CD4-positive, alpha-beta T cell treated with Interleukin-4 for 1 hour (primary cell): ENCODE data around the gene AHSA1.
"Not testable (repeated sequence)": the region's sequence is repeated elsewhere in the genome, so short reads cannot be mapped to it uniquely, and the experiment has no call there.

Experiments
- DNase-seq, 2 donors: peaks; one replicate each; pipeline ENCODE4 v3.0.0-alpha.2; 2020 to 2022

The AHSA1 gene

GRCh38 chr14:77457522-77458248 is at the start of gene AHSA1, which contains the start of gene VIPAS39:
Gene AHSA1, plus strand, starts transcription at chr14:77458093. Its CDS starts 97 bp downstream, at chr14:77458190.
Gene VIPAS39, minus strand, starts transcription at chr14:77457601. Its CDS starts 3,499 bp downstream, at chr14:77454102.
- peak; percentile 97 for DNase-seq

- no peak for DNase-seq
These were observed 48.8 kb upstream of the AHSA1 start for GRCh38 chr14:77409131-77409533.

DNA sequence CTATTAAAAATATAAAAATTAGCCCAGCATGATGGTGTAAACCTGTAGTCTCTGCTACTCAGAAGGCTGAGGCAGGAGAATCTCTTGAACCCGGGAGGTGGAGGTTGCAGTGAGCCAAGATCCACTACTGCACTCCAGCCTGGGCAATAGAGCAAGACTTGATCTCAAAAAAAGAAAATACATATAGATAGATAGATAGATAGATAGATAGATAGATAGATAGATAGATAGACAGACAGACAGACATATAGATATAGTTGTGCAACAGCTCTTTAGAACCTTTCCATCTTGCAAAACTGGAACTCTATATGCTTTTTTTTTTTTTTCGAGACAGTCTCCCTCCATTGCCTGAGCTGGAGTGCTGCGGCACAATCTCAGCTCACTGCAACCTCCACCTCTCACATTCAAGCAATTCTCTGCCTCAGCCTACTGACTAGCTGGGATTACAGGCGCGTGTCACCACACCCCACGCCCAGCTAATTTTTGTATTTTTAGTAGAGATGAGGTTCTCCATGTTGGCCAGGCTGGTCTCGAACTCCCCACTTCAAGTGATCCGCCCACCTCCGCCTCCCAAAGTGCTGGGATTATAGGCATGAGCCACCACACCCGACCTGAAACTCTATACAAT is 42.4 kb upstream of the AHSA1 start:
- DNase-seq = not testable (repeated sequence)

DNA sequence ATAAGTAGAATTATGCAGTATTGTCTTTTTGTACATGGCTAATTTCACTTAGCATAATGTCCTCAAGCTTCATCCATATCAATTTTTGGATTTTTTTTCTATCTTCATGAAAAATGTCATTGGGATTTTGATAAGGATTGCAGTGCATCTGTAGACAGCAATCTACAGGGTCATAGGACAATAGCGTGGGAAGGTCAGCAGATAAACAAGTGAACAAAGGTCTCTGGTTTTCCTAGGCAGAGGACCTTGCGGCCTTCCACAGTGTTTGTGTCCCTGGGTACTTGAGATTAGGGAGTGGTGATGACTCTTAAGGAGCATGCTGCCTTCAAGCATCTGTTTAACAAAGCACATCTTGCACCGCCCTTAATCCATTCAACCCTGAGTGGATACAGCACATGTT is 41.8 kb upstream of the AHSA1 start:
- not testable (repeated sequence) for DNase-seq

DNA sequence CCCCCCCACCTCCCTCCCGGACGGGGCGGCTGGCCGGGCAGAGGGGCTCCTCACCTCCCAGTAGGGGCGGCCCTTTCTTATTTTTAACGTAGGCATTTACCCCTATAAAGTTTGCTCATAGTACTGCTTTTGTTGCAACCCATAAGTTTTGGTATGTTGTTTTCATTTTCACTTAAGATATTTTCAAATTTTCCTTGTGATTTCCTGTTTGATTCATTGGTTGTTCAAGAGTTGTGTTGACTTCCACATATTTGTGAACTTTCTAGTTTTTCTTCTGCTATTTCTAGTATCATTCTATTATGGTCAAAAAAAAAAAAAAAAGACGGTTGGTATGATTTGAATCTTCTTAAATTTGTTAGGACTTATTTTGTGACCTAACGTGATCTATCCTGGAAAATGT is 41.1 kb upstream of the AHSA1 start:
- no peak for DNase-seq

DNA sequence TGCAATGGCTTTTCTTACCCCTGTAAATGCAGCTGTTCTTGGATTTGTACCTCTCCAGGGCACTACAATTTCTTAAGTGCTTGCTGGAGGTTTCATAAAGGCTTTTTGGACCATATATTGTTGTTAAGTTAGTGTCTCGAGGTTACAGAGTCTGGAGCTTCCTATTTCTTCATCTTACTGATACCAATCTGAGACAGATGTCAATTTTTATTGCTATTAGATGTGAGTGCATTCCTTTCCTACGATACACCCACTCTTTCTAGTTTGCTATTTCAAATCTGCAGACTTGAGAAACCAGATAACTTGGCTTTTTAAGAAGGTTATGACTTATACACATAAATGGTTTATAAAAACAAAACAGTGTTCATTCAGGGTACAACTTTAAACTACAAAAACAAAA is 36.7 kb upstream of the AHSA1 start:
- DNase-seq = no peak

GRCh38 chr14:77423423-77423822 is 34.5 kb upstream of the AHSA1 start, which contains the start of gene NOXRED1:
Gene NOXRED1, minus strand, starts transcription at chr14:77423523. Its CDS starts 634 bp downstream, at chr14:77422889.
- DNase-seq = no peak

DNA sequence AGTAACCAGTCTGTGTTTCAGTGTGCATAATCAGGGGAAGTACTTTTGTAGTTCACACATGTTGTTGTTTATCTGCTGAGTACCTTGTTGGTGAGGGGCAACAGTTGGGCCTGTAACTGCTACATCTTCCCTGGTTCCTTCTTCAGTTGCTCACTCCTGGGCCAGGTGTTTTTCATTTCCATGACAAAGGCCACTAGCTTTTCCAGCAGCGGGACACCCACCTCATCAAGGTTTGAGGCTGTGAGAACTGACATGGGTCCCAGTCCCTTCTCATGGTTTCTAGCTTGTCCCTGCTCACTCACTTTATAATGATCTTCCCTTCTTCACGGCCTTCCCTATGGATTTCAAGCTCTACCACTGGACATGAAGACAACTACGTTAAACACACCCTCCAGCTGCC is 33.0 kb upstream of the AHSA1 start:
- no peak for DNase-seq

GRCh38 chr14:77426396-77426795 is 31.5 kb upstream of the AHSA1 start:
- no peak for DNase-seq

GRCh38 chr14:77436042-77436441 is 21.9 kb upstream of the AHSA1 start:
- DNase-seq = no peak

DNA sequence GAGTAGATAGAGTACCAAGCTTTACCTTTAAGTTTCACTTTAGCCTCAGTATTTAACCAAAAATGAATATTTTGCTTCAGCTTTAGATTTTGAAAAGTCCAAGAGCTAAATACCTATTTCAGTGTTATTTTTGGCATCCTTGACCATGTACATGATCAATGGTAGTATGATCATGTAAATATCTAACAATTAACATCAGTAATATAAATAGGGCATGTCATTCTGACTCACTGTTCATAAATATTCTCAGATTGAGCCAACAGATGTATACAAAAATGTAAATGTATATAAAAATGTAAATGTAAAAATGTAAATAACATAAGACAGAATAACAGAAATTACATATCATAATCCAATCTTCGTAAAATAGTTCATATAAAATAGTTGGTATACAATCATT is 19.3 kb upstream of the AHSA1 start:
- no peak for DNase-seq

- no peak for DNase-seq
These were observed 18.0 kb upstream of the AHSA1 start for GRCh38 chr14:77439861-77440260.

GRCh38 chr14:77442196-77442595 is 15.7 kb upstream of the AHSA1 start:
- no peak for DNase-seq

GRCh38 chr14:77455966-77456640 is 1.8 kb upstream of the AHSA1 start:
- no peak for DNase-seq

- no peak for DNase-seq
These were observed 775 bp upstream of the AHSA1 start for GRCh38 chr14:77457115-77457521.

GRCh38 chr14:77458249-77458950 is 507 bp downstream of the AHSA1 start:
- DNase-seq = peak; percentile 19 to 31

DNA sequence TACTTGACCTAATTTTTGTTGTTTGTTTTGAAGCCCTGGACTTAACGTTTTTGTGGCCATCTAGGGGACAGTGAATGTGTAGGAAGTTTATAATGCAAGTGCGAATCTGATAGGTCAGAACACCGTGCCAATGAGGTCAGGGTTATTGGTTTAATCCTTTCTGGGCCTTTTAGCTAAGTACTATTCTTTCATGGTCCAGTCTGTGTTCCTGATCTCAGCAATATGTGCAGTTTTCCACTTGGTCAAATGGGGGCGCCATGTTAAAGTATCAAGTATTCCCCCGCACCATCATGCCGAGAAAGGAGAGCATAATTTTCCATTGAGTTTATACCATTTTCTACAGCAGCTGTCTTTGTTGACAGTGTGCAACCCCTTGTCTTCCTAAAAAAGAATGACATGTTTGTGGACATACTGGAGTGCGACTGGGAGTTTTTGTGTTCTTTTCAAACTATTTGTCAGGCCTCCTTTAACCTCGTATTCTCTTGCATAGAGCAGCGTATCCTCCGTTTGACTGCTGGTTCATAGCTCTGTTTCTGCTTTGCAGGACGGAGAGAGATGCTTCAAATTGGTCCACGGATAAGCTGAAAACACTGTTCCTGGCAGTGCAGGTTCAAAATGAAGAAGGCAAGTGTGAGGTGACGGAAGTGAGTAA is 1.3 kb downstream of the AHSA1 start:
- DNase-seq = peak; percentile 50 to 69

DNA sequence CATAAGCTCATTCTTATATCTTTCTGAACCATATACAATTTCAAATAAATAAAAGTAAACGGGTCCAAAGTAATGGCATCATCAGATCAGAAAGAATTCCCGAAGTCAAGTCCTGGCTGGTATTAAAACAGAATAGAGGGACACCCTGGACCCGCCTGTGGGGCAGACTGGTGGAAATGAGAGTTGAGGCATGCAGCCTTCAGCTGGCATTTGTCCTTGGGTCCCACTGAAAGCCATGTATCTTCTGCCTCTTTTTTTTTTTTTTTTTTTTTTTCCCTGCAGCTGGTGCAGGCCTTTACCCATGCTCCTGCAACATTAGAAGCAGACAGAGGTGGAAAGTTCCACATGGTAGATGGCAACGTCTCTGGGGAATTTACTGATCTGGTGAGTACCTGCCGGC is 9.9 kb downstream of the AHSA1 start:
- no peak for DNase-seq

DNA sequence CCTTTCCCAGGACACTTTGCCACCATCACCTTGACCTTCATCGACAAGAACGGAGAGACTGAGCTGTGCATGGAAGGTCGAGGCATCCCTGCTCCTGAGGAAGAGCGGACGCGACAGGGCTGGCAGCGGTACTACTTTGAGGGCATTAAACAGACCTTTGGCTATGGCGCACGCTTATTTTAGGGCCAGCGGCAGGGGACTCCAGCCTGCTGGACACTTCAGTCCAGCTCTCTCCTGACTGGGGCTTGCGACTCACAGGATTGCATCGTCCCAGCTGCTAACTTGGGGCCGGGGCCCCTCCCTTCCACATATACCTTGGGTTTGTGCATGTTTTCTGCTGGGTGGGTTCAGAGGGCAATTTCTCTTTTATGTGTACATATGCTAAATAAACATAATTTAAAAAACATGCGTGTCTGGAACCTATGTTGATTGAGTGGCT is 11.2 kb downstream of the AHSA1 start:
- DNase-seq = no peak

DNA sequence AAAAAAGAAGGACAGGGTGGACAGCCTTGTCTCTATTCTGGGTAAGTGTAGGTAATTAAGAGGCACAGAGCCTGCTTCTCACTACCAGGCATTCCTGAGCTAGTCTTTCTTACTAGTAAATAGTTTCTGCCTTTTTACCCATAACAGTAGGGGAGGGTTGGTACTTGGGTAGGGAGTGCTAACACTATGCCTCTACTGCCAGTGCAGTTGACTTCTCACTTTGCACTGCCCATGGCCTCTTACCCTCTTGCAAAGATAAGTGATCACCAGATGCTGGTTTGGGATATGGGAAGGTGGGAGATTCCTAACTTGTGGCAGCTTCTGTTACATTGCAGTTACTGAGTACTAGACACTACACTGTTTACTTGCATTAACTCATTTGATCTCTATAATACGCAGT is 11.6 kb downstream of the AHSA1 start:
- no peak for DNase-seq

DNA sequence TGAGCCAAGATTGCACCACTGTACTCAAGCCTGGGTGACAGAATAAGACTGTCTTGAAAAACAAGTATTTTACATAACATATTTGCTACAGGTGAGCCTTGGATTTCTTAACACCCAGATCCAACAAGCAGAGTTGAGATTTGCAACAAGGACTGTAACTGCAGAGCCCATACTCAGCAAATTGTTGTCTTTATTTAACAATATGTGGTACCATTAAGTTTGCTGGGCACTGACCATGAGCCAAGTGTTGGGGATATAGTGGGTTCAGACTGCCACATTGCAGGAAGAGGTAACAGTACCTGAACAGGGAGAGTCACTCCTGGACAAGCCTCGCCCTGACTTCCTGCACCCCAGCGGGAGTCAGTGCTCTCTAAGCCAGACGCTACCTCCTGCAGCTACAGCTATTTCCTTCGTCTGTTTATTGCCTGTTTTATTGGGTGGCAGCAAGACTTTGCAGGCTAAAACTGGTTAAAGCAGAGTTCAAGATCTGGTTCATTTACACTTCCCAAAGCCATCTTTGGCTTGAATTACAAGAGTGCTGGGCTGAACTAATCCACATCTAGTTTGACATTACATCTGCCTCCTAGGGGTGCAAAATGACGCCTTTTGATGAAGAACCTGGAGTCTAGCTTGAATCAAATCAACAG is 12.5 kb downstream of the AHSA1 start:
- DNase-seq = no peak

DNA sequence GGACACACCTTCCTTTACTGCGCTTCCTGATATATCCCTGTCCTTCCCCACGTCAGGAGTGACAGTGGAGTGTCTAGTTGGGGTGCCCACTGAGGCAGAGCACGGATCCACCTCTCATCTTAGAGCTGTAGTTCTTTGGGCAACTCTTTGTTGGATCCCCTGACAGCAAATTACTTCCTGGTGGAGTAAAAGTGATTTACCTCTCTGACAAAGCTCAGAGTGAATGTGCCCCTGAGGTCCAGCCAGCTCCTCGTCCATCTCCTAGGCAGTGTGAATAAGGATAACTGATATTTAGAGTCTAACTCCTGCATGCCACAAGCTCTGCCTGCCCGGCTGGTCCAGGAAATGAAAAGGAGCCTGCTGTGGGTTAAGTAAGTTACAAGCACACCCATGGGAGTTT is 16.0 kb downstream of the AHSA1 start:
- DNase-seq = no peak
